Measurements from ENCODE around the gene ADCY2. TPM values are rescaled to one million over a fixed set of nuclear protein-coding genes. Genes with fewer than 3 reads are reported as not detected.

The ADCY2 gene
- polyA plus RNA-seq, 1 of the 3 experiments (the other 2 are of a cell fraction), result not detected

- Histone ChIP-seq H3K4me2 (no peak overlapping the region), H2AFZ (ENCODE audit: low read depth) (no peak overlapping the region), H3K36me3 (replicated peaks in 1 of 2; ENCODE audit: control insufficient read depth in 1 of 2, insufficient read depth in 2 of 2, low read length in 1 of 2) (no peaks in the 10 kb centered on the region), H4K20me1 (ENCODE audit: insufficient read depth) (no peaks in the 10 kb centered on the region), H3F3A (replicated peaks; ENCODE audit: insufficient read depth) (no peaks in the 10 kb centered on the region), H3K4me1 (ENCODE audit: control insufficient read depth in 1 of 2, insufficient read depth in 2 of 2, low read depth in 1 of 2, low read length in 1 of 2) (no peaks in the 10 kb centered on the region), H3K27ac (ENCODE audit: low read depth in 2 of 2, low read length in 1 of 2) (no peak overlapping the region), H3K4me3 (ENCODE audit: low read depth in 2 of 2, low read length in 1 of 2) (no peak overlapping the region), H3K9me3 (no peaks in the 10 kb centered on the region), H3K9ac (no peak overlapping the region), H3K79me2 (ENCODE audit: insufficient read depth) (no peaks in the 10 kb centered on the region), H3K27me3 (ENCODE audit: insufficient read depth) (no peaks in the 10 kb centered on the region; the same call in 1 of the 2 replicates), H3K9me2 (no peaks in the 10 kb centered on the region)
- ChIA-PET CTCF (interaction anchor here (1.4 kb wide), 1 partner anchor 21 kb away, joined by 3 read pairs; no protein-coding TSS in a partner anchor), POLR2A (no interaction called here)
- TF ChIP-seq, protein P1, sequence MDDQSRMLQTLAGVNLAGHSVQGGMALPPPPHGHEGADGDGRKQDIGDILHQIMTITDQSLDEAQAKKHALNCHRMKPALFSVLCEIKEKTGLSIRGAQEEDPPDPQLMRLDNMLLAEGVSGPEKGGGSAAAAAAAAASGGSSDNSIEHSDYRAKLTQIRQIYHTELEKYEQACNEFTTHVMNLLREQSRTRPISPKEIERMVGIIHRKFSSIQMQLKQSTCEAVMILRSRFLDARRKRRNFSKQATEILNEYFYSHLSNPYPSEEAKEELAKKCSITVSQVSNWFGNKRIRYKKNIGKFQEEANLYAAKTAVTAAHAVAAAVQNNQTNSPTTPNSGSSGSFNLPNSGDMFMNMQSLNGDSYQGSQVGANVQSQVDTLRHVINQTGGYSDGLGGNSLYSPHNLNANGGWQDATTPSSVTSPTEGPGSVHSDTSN (IDR thresholded peaks at IDR 0.05), result no peak
- TF ChIP-seq GATA2 (CRISPR knock-in tag; IDR thresholded peaks at IDR 0.05), result no peak
- no peak for TF ChIP-seq TEAD4 (IDR thresholded peaks at IDR 0.05; ENCODE audit: borderline replicate concordance, insufficient read depth)
- no peak for TF ChIP-seq SIN3A (IDR thresholded peaks at IDR 0.05; ENCODE audit: borderline replicate concordance, low read depth, low read length)
- no peak for TF ChIP-seq USF1 (IDR thresholded peaks at IDR 0.05; ENCODE audit: borderline replicate concordance, low read depth)
- TF ChIP-seq NRF1 (IDR thresholded peaks at IDR 0.05; ENCODE audit: low read depth, low read length), result no peak
- no peak for TF ChIP-seq SMC3 (IDR thresholded peaks at IDR 0.05; ENCODE audit: low read depth, low read length)
- TF ChIP-seq MXI1 (IDR thresholded peaks at IDR 0.05; ENCODE audit: low read depth, low read length), result no peak
- TF ChIP-seq IRF3 (IDR thresholded peaks at IDR 0.05; ENCODE audit: low read depth, low read length), result no peak
- TF ChIP-seq ELF1 (IDR thresholded peaks at IDR 0.05), result no peak
- TF ChIP-seq RFX5 (IDR thresholded peaks at IDR 0.05; ENCODE audit: low read length), result no peak
- no peak for TF ChIP-seq YY1 (IDR thresholded peaks at IDR 0.05; ENCODE audit: low read depth)
- TF ChIP-seq MEF2A (IDR thresholded peaks at IDR 0.05; ENCODE audit: borderline replicate concordance, low read depth), result no peak
- TF ChIP-seq NFIC (IDR thresholded peaks at IDR 0.05; ENCODE audit: borderline replicate concordance), result no peak
- no peak for TF ChIP-seq RXRA (IDR thresholded peaks at IDR 0.05; ENCODE audit: borderline replicate concordance, low read depth)
- TF ChIP-seq POLR2AphosphoS5 (IDR thresholded peaks at IDR 0.05; ENCODE audit: low read depth, low read length), result no peak
- 1% methylated on average over 7 of the region's 12 CpGs for WGBS (ENCODE audit: low lambda C conversion rate)
- DNase-seq, result no peak
Observed at GRCh38 chr5:7419846-7420245, 23.9 kb downstream of the ADCY2 start.

Data from SK-N-SH (cell line).